Activated CD4-positive, CD25-positive, alpha-beta regulatory T cell (primary cell): ENCODE data around the gene PLPPR4.

Source experiments
- DNase-seq, 4 experiments: peaks; one replicate each; lab custom pipeline; 2025; lab: John Stamatoyannopoulos, UW

Gene PLPPR4

GRCh38 chr1:99348397-99349132, 84.3 kb downstream of the PLPPR4 start:
- DNase-seq = no peak

- DNase-seq = no peak
These were observed 88.5 kb downstream of the PLPPR4 start for GRCh38 chr1:99352821-99353220.

- DNase-seq = no peak
These were observed 94.5 kb downstream of the PLPPR4 start for GRCh38 chr1:99358770-99359169.
